HG03097 (cell line): Measurements from ENCODE around the gene RNF150.
"Not testable (repeated sequence)": the region's sequence is repeated elsewhere in the genome, so short reads cannot be mapped to it uniquely, and the experiment has no call there.

ENCODE experiments used
- ATAC-seq: cut with Tn5 transposase; IDR thresholded peaks from one replicate; pipeline ENCODE4 v1.9.1; 2021; ENCODE audit not compliant: unreplicated experiment, low FRiP score

The RNF150 gene

GRCh38 chr4:141133146-141133998 lies at the start of gene RNF150:
TSS of gene RNF150 (minus strand) at chr4:141133469.
- peak; percentile 56 for ATAC-seq

GRCh38 chr4:141180991-141181761 lies 47.9 kb upstream of the RNF150 start:
- ATAC-seq: peak; percentile 97

- ATAC-seq: no peak
Measured at GRCh38 chr4:141179474-141180373, 46.5 kb upstream of the RNF150 start.

DNA sequence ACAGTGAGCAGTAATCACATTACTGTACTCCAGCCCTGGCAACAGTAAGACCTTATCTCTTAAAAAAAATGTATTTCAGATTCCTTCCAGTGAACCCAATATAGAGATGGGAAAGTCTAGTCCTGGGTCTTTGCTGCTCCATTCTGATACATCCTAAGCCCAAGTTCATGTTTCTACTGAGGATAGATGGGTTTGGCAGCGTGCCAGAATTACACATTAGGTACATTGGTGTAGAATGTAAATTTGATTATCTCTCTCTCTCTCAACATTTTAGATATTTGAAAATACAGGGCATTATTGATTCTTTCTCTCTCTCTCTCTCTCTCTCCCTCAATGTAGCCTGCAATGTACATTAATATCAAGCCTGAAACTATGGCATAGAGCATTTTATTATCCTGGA lies 43.9 kb upstream of the RNF150 start:
- no peak for ATAC-seq

- ATAC-seq: no peak
Measured at GRCh38 chr4:141174457-141174856, 41.2 kb upstream of the RNF150 start.

- ATAC-seq: no peak
Measured at GRCh38 chr4:141170671-141171070, 37.4 kb upstream of the RNF150 start.

DNA sequence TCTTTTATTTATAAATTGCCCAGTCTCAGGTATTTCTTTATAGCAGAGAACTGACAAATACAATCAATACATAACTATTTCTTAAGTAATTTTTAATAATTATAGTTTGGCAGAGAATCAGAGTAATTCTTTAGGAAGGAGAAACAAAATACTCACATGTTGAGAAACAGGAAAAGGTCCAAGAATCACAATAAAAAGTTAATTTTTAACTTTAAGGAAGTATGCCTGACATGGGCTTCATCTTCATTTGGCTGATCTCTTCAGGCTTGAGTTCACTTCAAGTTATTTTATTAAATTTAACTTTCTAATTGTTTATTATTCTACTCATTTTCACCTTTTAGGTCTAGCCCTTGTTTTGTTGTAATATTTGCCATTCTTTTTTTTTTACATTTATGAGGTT lies 36.1 kb upstream of the RNF150 start:
- ATAC-seq: no peak

- ATAC-seq: not testable (repeated sequence)
Measured at GRCh38 chr4:141165001-141165400, 31.7 kb upstream of the RNF150 start.

GRCh38 chr4:141159027-141159426 lies 25.8 kb upstream of the RNF150 start:
- ATAC-seq: no peak

DNA sequence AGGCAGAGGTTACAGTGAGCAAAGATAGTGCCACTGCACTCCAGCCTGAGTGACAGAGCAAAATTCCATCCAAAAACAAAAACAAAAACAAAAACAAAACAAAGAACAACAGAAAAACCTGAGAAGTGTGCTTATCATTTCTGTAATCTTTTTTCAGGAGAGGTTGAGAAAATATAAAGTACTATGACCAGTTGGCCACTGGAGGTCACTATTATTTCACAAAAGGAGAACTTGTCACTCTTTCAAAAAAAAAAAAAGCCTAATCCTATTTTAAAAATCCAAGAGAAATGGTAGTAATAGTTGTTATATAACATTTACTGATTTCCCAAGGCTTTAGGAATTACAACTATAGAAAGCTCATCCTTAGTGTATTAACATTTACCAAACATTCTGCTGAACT lies 24.9 kb upstream of the RNF150 start:
- no peak for ATAC-seq

GRCh38 chr4:141155586-141155985 lies 22.3 kb upstream of the RNF150 start:
- no peak for ATAC-seq

DNA sequence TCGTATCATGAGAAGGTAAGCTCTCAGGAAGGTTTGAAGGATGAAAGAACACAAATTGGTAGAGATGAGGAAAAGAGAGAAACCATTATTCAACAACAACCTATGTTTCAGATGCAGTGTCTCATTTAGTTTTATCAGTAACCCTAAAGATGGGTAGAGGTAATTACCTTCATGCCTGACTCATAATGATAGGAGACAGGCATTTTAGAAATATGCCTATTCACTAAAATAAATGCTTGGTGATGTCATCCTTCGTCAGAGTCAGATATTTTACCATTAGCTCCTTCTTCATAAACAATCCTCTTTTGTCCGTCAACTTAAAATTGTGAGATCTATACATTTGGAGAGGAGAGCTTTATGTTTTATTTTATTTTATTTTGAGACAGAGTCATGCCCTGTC lies 21.5 kb upstream of the RNF150 start:
- no peak for ATAC-seq

GRCh38 chr4:141153751-141154510 lies 20.7 kb upstream of the RNF150 start:
- no peak for ATAC-seq

GRCh38 chr4:141144207-141144606 lies 10.9 kb upstream of the RNF150 start:
- ATAC-seq: no peak

GRCh38 chr4:141142423-141142822 lies 9.2 kb upstream of the RNF150 start:
- ATAC-seq: no peak

DNA sequence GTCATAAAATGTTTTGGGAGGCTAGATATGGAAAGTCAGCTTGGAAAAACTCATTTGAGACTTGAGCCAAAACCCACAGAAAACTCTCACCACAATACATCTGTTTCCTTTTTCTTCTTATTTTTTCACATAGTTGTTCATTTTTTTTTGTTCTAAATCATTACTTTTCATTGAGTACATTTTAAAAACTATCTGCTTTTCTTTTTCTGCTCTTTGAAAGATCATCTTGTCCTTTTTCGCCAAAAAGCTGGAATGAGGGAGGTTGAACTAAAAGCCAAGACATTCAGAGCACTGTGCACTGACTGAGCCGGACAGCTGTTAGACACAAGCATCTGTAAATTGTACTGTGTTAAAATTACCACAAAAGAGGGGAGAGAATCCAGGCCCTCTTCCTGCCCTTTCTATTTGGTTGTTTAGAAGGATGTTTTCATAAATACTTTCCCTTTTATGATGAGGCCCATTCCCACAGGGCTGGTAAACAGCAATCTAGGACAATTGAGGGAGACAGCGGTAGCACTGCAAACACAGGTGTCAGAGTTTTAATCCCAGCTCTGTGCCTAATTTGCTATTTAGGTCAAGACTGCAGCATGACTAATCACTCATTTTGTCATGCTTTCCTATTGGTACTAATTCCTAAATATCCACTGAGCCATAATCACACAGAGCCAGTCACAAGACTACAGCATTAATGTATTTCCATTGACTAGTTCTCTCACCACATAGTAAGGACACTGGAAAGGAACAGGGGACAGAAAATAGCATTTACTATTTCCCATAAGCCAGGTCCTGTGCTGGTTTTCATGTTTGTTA lies 7.3 kb upstream of the RNF150 start:
- ATAC-seq: no peak

GRCh38 chr4:141133999-141134995 lies 1.0 kb upstream of the RNF150 start:
- ATAC-seq: no peak

DNA sequence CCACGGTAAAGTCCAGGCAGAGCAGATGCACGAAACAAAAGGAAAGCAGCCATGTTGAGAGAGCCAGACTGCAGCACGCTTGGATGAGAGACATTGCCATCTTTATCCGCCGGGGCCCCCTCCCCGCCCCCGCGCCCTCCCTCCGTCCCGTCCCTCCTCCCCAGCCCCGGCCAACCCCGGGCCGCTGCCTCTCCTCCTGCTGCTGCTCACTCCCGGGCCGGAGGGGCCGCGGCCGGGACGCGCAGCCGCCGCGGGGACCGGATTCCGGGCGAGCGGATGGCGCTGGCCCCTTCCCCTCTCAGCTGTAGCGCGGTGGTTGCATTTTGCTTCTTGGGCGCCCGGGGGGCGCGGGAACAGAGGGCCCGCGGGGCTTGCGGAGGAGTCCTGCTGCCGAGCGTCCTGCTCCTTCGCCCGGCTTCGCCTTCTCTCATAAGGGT lies 542 bp downstream of the RNF150 start:
- ATAC-seq: peak; percentile 15
